Thoracic aorta (tissue), 2 donors: ENCODE results near the gene BRPF3. TPM values are rescaled to one million over a fixed set of nuclear protein-coding genes. Genes with fewer than 3 reads are reported as not detected.

Experiments
- ATAC-seq: fragments of 150-250 bp; one replicate; pipeline ENCODE4 v1.8.0; 2017; ENCODE audit warnings: low read depth; ENCODE audit not compliant: insufficient number of reproducible peaks, low FRiP score
- DNase-seq: peaks from one replicate; pipeline ENCODE4 v3.0.0-alpha.2; 2020; ENCODE audit warnings: low spot score
- H3K27ac ChIP-seq, 2 donors: fragments of 200-600 bp; sonication (generic); 1 replicate in 1 of 2; 2 replicates in 1 of 2; pipeline ENCODE4 v1.5.1; 2016; ENCODE audit warnings: mild to moderate bottlenecking in 2 of 2, moderate library complexity in 2 of 2
- H3K27me3 ChIP-seq: fragments of 200-600 bp; sonication (generic); replicated peaks from 2 replicates; pipeline ENCODE4 v1.6.0; 2016; ENCODE audit warnings: mild to moderate bottlenecking; ENCODE audit not compliant: insufficient read depth
- H3K36me3 ChIP-seq: fragments of 200-600 bp; sonication (generic); one replicate; pipeline ENCODE4 v1.5.1; 2016
- H3K4me1 ChIP-seq, 2 donors: fragments of 200-600 bp; sonication (generic); 1 replicate in 1 of 2; 2 replicates in 1 of 2; pipeline versions ENCODE4 v1.5.1 to v1.6.0; 2016; ENCODE audit warnings: low read depth in 2 of 2, mild to moderate bottlenecking in 1 of 2; ENCODE audit not compliant: control insufficient read depth in 1 of 2
- H3K4me3 ChIP-seq: fragments of 200-600 bp; sonication (generic); 2 replicates; pipeline ENCODE4 v1.5.1; 2016; ENCODE audit warnings: mild to moderate bottlenecking
- H3K9me3 ChIP-seq: fragments of 200-600 bp; sonication (generic); 2 replicates; pipeline ENCODE4 v1.5.1; 2016
- CTCF ChIP-seq: fragments of 200-600 bp; sonication (generic); IDR thresholded peaks from one replicate; pipeline ENCODE4 v1.5.1; 2019; ENCODE audit warnings: antibody characterized with exemption
- total RNA-seq, 2 donors: library from RNA; depleted of rRNA; stranded (reverse); fragments of >200 nt; gene quantifications; one replicate each; pipeline versions ENCODE4 v1.1.0 to v1.2.3, GENCODE V29; 2016

The BRPF3 gene
- total RNA-seq, 2 donors from 2014 or later = 23.2 to 29.2 TPM

GRCh38 chr6:36239774-36240173 is 43.2 kb downstream of the BRPF3 start:
- no peak overlapping the region for H3K27ac ChIP-seq
- H3K4me3 ChIP-seq = no peak overlapping the region
- H3K36me3 ChIP-seq = no peaks in the 10 kb centered on the region
- no peaks in the 10 kb centered on the region for H3K27me3 ChIP-seq
- DNase-seq = no peak
- TF ChIP-seq CTCF = no peak
- ATAC-seq = no peak
- no peaks in the 10 kb centered on the region for H3K9me3 ChIP-seq
- H3K4me1 ChIP-seq = no peaks in the 10 kb centered on the region

DNA sequence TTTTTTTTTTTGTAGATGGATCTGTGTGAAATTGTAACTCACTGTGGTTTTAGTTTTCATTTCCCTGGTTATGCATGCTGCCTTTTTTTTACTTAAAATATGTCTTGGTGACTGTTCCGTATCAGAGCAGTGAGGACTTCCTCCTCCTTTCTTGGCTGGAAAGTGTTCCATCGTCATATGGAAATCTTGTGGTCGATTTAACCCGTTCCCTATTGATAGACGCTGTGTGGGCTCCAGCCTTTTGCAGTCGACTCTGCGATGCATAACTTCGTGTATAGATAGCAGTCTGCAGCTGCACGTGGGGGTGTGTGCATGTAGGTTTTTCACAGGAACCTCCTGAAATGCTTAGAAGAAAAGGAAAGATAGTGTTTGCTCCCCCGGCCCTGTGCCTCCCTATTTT is 45.2 kb downstream of the BRPF3 start:
- H3K27me3 ChIP-seq = no peaks in the 10 kb centered on the region
- H3K27ac ChIP-seq = no peak overlapping the region
- H3K4me1 ChIP-seq = no peaks in the 10 kb centered on the region
- no peak overlapping the region for H3K4me3 ChIP-seq
- ATAC-seq = no peak
- H3K36me3 ChIP-seq = no peaks in the 10 kb centered on the region
- TF ChIP-seq CTCF = no peak
- H3K9me3 ChIP-seq = no peaks in the 10 kb centered on the region
- DNase-seq = no peak

GRCh38 chr6:36242161-36242560 is 45.6 kb downstream of the BRPF3 start:
- no peaks in the 10 kb centered on the region for H3K9me3 ChIP-seq

GRCh38 chr6:36242626-36243025 is 46.1 kb downstream of the BRPF3 start:
- no peaks in the 10 kb centered on the region for H3K9me3 ChIP-seq
- no peak for TF ChIP-seq CTCF

More at GRCh38 chr6:36242161-36242560, 45.6 kb downstream of the BRPF3 start:
- Histone ChIP-seq H3K36me3 (no peaks in the 10 kb centered on the region), H3K4me1 (peaks cover 0 to 1% of the 10 kb centered on the region in 2 donors), H3K4me3 (no peak overlapping the region), H3K27ac (no peak overlapping the region), H3K27me3 (no peaks in the 10 kb centered on the region)
- no peak for TF ChIP-seq CTCF
- ATAC-seq (no peak), DNase-seq (no peak)

DNA sequence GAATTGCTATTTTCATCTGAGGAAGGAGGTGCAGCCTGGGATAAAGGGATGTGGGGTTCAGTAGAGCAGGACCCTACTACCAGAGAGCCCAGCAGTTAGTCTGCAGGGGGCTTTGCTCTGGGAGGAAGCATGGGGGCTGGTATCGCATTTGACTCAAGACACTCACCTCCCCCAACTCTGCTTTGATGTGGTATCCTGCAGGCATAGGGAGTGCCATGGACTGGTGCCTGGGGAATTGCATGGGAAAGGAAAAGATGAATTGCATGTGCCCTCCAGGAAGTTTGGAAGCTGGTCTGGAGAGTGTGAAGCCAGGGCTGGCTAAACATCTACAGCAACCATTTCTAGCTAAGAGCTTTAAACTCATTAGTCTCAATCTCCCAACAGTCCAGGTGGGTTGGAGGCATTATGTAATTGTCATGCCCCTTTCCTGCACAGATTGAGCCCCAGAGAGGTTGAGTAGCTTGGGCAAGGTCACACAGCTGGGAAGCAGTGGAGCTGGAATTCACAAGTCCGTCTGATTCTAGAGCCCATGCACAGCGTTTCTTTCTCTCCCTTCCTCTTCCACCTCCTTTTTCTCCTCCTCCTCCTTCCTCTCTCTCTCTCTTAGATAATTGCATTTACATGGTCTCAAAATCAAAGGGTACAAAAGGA is 47.1 kb downstream of the BRPF3 start:
- H3K36me3 ChIP-seq = no peaks in the 10 kb centered on the region
- H3K4me3 ChIP-seq = no peak overlapping the region
- DNase-seq (no peak), ATAC-seq (no peak)
- H3K9me3 ChIP-seq = no peaks in the 10 kb centered on the region
- peaks cover 3 to 17% of the 10 kb centered on the region in 2 donors for H3K4me1 ChIP-seq
- no peaks in the 10 kb centered on the region for H3K27me3 ChIP-seq
- no peak for TF ChIP-seq CTCF
- H3K27ac ChIP-seq = no peak overlapping the region

More at GRCh38 chr6:36242626-36243025, 46.1 kb downstream of the BRPF3 start:
- Histone ChIP-seq H3K27me3 (no peaks in the 10 kb centered on the region), H3K27ac (no peak overlapping the region), H3K4me3 (no peak overlapping the region), H3K36me3 (no peaks in the 10 kb centered on the region), H3K4me1 (peaks cover 0 to 6% of the 10 kb centered on the region in 2 donors)
- ATAC-seq = no peak
- DNase-seq = no peak
